ENCODE results near the gene CPB2.
A peak's percentile ranks its signal among the peaks of the same experiment; 100 is the strongest.

CPB2 gene

GRCh38 chr13:46052319-46053161 is 52.3 kb downstream of the CPB2 start, which contains the start of gene ZC3H13:
ZC3H13 (minus strand) TSS chr13:46052746; CDS start chr13:46045507, 7,239 bp downstream.
- peak; percentile 100 for ATAC-seq
- TF ChIP-seq TSHZ2 (CRISPR knock-in tag; IDR thresholded peaks at IDR 0.05), result no peak
- TF ChIP-seq GLIS3 (CRISPR knock-in tag; IDR thresholded peaks at IDR 0.05), result no peak
- 0 out of 2 replicates have a peak, but pooled peaks have one; percentile 45 for TF ChIP-seq ZFP3 (CRISPR knock-in tag; IDR thresholded peaks at IDR 0.05)
- no peak for TF ChIP-seq ISL1 (CRISPR knock-in tag; IDR thresholded peaks at IDR 0.05)
- TF ChIP-seq, protein P1, sequence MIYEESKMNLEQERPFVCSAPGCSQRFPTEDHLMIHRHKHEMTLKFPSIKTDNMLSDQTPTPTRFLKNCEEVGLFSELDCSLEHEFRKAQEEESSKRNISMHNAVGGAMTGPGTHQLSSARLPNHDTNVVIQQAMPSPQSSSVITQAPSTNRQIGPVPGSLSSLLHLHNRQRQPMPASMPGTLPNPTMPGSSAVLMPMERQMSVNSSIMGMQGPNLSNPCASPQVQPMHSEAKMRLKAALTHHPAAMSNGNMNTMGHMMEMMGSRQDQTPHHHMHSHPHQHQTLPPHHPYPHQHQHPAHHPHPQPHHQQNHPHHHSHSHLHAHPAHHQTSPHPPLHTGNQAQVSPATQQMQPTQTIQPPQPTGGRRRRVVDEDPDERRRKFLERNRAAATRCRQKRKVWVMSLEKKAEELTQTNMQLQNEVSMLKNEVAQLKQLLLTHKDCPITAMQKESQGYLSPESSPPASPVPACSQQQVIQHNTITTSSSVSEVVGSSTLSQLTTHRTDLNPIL (CRISPR knock-in tag; IDR thresholded peaks at IDR 0.05; ENCODE audit: low read depth), result no peak
- TF ChIP-seq BACH2 (CRISPR knock-in tag; IDR thresholded peaks at IDR 0.05; ENCODE audit: borderline replicate concordance), result no peak
- TF ChIP-seq RARB (CRISPR knock-in tag; IDR thresholded peaks at IDR 0.05), result no peak
- no peak for TF ChIP-seq ESRRG (CRISPR knock-in tag; IDR thresholded peaks at IDR 0.05)

DNA sequence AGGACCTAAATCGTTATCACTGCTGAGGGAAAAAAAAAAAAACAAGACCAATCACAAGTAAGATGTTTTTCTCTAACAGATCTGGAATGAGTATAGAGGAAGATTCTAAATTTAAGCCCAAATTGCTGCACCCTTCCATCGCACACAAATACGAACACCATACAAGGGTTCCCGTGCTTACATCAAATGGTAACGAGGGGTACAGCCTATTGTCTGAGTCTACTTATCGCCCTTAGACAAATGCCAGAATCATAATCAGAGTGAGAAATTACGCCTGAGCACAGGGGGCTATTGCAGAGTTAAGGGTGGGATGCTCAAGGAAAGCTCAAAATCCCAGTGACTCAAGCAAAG is 52.9 kb downstream of the CPB2 start:
- TF ChIP-seq BACH2 (CRISPR knock-in tag; IDR thresholded peaks at IDR 0.05; ENCODE audit: borderline replicate concordance) (no peak), GLIS3 (CRISPR knock-in tag; IDR thresholded peaks at IDR 0.05) (no peak), ZNF70 (CRISPR knock-in tag; IDR thresholded peaks at IDR 0.05) (no peak), ESRRG (CRISPR knock-in tag; IDR thresholded peaks at IDR 0.05) (no peak), ZFP30 (CRISPR knock-in tag; IDR thresholded peaks at IDR 0.05) (no peak), CSDC2 (CRISPR knock-in tag; IDR thresholded peaks at IDR 0.05) (no peak), ZNF565 (CRISPR knock-in tag; conservative IDR thresholded peaks at IDR 0.05; ENCODE audit: low read depth) (no peak), RARB (CRISPR knock-in tag; IDR thresholded peaks at IDR 0.05) (no peak), ARNTL (CRISPR knock-in tag; IDR thresholded peaks at IDR 0.05; ENCODE audit: borderline replicate concordance, low read depth) (no peak), ZFP3 (CRISPR knock-in tag; IDR thresholded peaks at IDR 0.05) (no peak), TOX (CRISPR knock-in tag; IDR thresholded peaks at IDR 0.05; ENCODE audit: borderline replicate concordance) (no peak), POU6F1 (CRISPR knock-in tag; IDR thresholded peaks at IDR 0.05; ENCODE audit: borderline replicate concordance, low read depth) (no peak), ZC3H10 (CRISPR knock-in tag; IDR thresholded peaks at IDR 0.05) (no peak), PPARA (CRISPR knock-in tag; IDR thresholded peaks at IDR 0.05; ENCODE audit: borderline replicate concordance) (no peak), ISL1 (CRISPR knock-in tag; IDR thresholded peaks at IDR 0.05) (no peak), ZNF8 (CRISPR knock-in tag; IDR thresholded peaks at IDR 0.05) (no peak), TSHZ2 (CRISPR knock-in tag; IDR thresholded peaks at IDR 0.05) (no peak), TCF4 (CRISPR knock-in tag; IDR thresholded peaks at IDR 0.05; ENCODE audit: borderline replicate concordance) (no peak)
- TF ChIP-seq, protein P2, sequence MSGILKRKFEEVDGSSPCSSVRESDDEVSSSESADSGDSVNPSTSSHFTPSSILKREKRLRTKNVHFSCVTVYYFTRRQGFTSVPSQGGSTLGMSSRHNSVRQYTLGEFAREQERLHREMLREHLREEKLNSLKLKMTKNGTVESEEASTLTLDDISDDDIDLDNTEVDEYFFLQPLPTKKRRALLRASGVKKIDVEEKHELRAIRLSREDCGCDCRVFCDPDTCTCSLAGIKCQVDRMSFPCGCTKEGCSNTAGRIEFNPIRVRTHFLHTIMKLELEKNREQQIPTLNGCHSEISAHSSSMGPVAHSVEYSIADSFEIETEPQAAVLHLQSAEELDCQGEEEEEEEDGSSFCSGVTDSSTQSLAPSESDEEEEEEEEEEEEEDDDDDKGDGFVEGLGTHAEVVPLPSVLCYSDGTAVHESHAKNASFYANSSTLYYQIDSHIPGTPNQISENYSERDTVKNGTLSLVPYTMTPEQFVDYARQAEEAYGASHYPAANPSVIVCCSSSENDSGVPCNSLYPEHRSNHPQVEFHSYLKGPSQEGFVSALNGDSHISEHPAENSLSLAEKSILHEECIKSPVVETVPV (CRISPR knock-in tag; IDR thresholded peaks at IDR 0.05), result no peak
- TF ChIP-seq, protein P1 (CRISPR knock-in tag; IDR thresholded peaks at IDR 0.05; ENCODE audit: low read depth), result no peak
- ATAC-seq, result peak; percentile 39
